ENCODE results near the gene TCAF1. TPM values are rescaled to one million over a fixed set of nuclear protein-coding genes. Genes with fewer than 3 reads are reported as not detected.

Gene TCAF1
- total and polyA plus RNA-seq, 2 of the 4 experiments (the other 2 are of a cell fraction): 39.3 to 91.8 TPM

- no peak overlapping the region for H2AK9ac ChIP-seq (replicated peaks; ENCODE audit: low read depth, low read length, poor library complexity)
- no peak overlapping the region for H3K27ac ChIP-seq (ENCODE audit: insufficient read depth, low read length)
- H3K9me3 ChIP-seq (ENCODE audit: control insufficient read depth, insufficient read depth, low read length): no peaks in the 10 kb centered on the region
- no peak overlapping the region for H3K4ac ChIP-seq (ENCODE audit: low read depth, low read length)
- POLR2A ChIA-PET (ENCODE audit: unreplicated experiment): no interaction called here
- no peak for DNase-seq
- H3K4me3 ChIP-seq (ENCODE audit: insufficient read depth, low read depth, low read length): no peak overlapping the region
- H2BK20ac ChIP-seq (ENCODE audit: low read depth, low read length): no peak overlapping the region
- dilution Hi-C loops (cut with HindIII; ENCODE audit: low sequenced_read_pairs, unreplicated experiment): no loop called here
- H4K5ac ChIP-seq (ENCODE audit: low read depth, low read length): no peak overlapping the region
- peaks cover 34 to 52% of the 10 kb centered on the region in 2 experiments for H3K79me1 ChIP-seq (ENCODE audit: low read depth in 1 of 2, low read length in 2 of 2)
- H2BK5ac ChIP-seq (ENCODE audit: low read depth, low read length, poor library complexity, severe bottlenecking): no peak overlapping the region
- H3K14ac ChIP-seq (replicated peaks; ENCODE audit: low read depth, low read length): no peak overlapping the region
- H2BK15ac ChIP-seq (ENCODE audit: low read depth, low read length): no peak overlapping the region
- TF ChIP-seq BHLHE40 (IDR thresholded peaks at IDR 0.05; ENCODE audit: low read depth, low read length) (no peak), CTCF (conservative IDR thresholded peaks at IDR 0.05; ENCODE audit: low read depth, low read length) (no peak), NFE2L2 (IDR thresholded peaks at IDR 0.05; ENCODE audit: low read depth, low read length) (no peak), FOS (IDR thresholded peaks at IDR 0.05; ENCODE audit: low read depth, low read length) (no peak), MAFK (IDR thresholded peaks at IDR 0.05; ENCODE audit: low read depth, low read length) (no peak), ELK1 (IDR thresholded peaks at IDR 0.05; ENCODE audit: borderline replicate concordance, low read depth, low read length) (no peak), USF2 (IDR thresholded peaks at IDR 0.05; ENCODE audit: low read depth, low read length) (no peak), CHD1 (IDR thresholded peaks at IDR 0.05; ENCODE audit: low read depth, low read length) (no peak), RFX5 (IDR thresholded peaks at IDR 0.05; ENCODE audit: low read depth, low read length) (no peak), SMC3 (IDR thresholded peaks at IDR 0.05; ENCODE audit: low read depth, low read length) (no peak), CEBPB (IDR thresholded peaks at IDR 0.05; ENCODE audit: low read depth, low read length) (no peak), MXI1 (IDR thresholded peaks at IDR 0.05; ENCODE audit: borderline replicate concordance, low read depth, low read length) (no peak), POLR2A (IDR thresholded peaks at IDR 0.05; ENCODE audit: low read depth, low read length) (no peak), RAD21 (IDR thresholded peaks at IDR 0.05; ENCODE audit: low read length) (no peak), MAZ (IDR thresholded peaks at IDR 0.05; ENCODE audit: borderline replicate concordance, low read depth, low read length) (no peak), RCOR1 (IDR thresholded peaks at IDR 0.05; ENCODE audit: insufficient replicate concordance, low read length) (no peak)
- in situ Hi-C loops (cut with MboI; ENCODE audit: low sequenced_read_pairs): loop anchor here (25.0 kb wide), 1 partner anchor 1315 kb away; no protein-coding TSS in a partner anchor
- no peak overlapping the region for H3K56ac ChIP-seq (ENCODE audit: extremely low read depth, insufficient read depth, low read length)
- intact Hi-C loops (cut with micrococcal nuclease): no loop called here
- no peak overlapping the region for H3K23ac ChIP-seq (ENCODE audit: low read depth, low read length)
- H3K4me1 ChIP-seq (ENCODE audit: control insufficient read depth, insufficient read depth, low read length): peaks cover 2% of the 10 kb centered on the region; the same call in 1 of the 2 replicates
- H4K91ac ChIP-seq (ENCODE audit: insufficient read depth, low read depth, low read length): no peak overlapping the region
- H2BK120ac ChIP-seq (ENCODE audit: low read depth, low read length): no peak overlapping the region
- no peak overlapping the region for H3K9ac ChIP-seq (ENCODE audit: low read depth, low read length)
- BruUV-seq (replicated peaks): no TSS peak
- H3K27me3 ChIP-seq (ENCODE audit: control insufficient read depth, insufficient read depth, low read length): no peaks in the 10 kb centered on the region
- H2AK5ac ChIP-seq (ENCODE audit: low read depth, low read length): no peak overlapping the region
- H3K4me2 ChIP-seq (ENCODE audit: low read depth, low read length): no peak overlapping the region
- peaks cover 17% of the 10 kb centered on the region for H3K36me3 ChIP-seq (ENCODE audit: control insufficient read depth, insufficient read depth, low read length)
- no CpG with 5 or more reads among the region's 3 CpGs for WGBS, 2 experiments (ENCODE audit: extremely low coverage in 2 of 2, insufficient read length in 1 of 2)
- CTCF ChIA-PET: interaction anchor here (1.3 kb wide), 1 partner anchor 140 kb away, joined by 3 read pairs; no protein-coding TSS in a partner anchor
- H2AFZ ChIP-seq (replicated peaks; ENCODE audit: low read length, poor library complexity): no peak overlapping the region
- ATAC-seq (ENCODE audit: low read depth): no peak
- peaks cover 8% of the 10 kb centered on the region for H3K9me1 ChIP-seq (ENCODE audit: insufficient read depth, low read length)
- no peak overlapping the region for H3K18ac ChIP-seq (ENCODE audit: low read depth, low read length)
- H4K20me1 ChIP-seq (ENCODE audit: insufficient read depth, low read length): peaks cover 3% of the 10 kb centered on the region
- H4K8ac ChIP-seq (ENCODE audit: low read depth in 2 of 2, low read length in 2 of 2): no peak overlapping the region
Measured at GRCh38 chr7:143877098-143877497, 24.9 kb downstream of the TCAF1 start.
